KMS-11 (cell line): ENCODE results near the gene NRCAM.

Experiments
- H2AFZ ChIP-seq: fragments of 200-600 bp; sonication (generic); 2 replicates; pipeline ENCODE4 v1.6.1; 2016; ENCODE audit warnings: antibody characterized with exemption, mixed run types, low read depth
- H3K27ac ChIP-seq: fragments of 200-600 bp; sonication (generic); 2 replicates; pipeline ENCODE4 v1.6.1; 2016; ENCODE audit warnings: mild to moderate bottlenecking, mixed run types
- H3K27me3 ChIP-seq: fragments of 200-600 bp; sonication (generic); 2 replicates; pipeline ENCODE4 v1.6.1; 2017; ENCODE audit warnings: mild to moderate bottlenecking, low read depth, mixed run types, moderate library complexity; ENCODE audit not compliant: insufficient read depth
- H3K36me3 ChIP-seq: fragments of 200-600 bp; sonication (generic); 2 replicates; pipeline ENCODE4 v1.6.1; 2017; ENCODE audit warnings: mild to moderate bottlenecking, mixed run types; ENCODE audit not compliant: insufficient read depth
- H3K4me1 ChIP-seq: fragments of 200-600 bp; sonication (generic); 2 replicates; pipeline ENCODE4 v1.6.1; 2016; ENCODE audit warnings: mild to moderate bottlenecking, low read depth, mixed run types; ENCODE audit not compliant: poor library complexity, severe bottlenecking
- H3K4me2 ChIP-seq: fragments of 200-600 bp; sonication (generic); 2 replicates; pipeline ENCODE4 v1.7.0; 2016; ENCODE audit warnings: mild to moderate bottlenecking, mixed run types
- H3K4me3 ChIP-seq: fragments of 200-600 bp; sonication (generic); IDR thresholded peaks from 2 replicates; pipeline ENCODE4 v1.6.1; 2017; ENCODE audit warnings: low read depth, low read length, mixed read lengths; ENCODE audit not compliant: insufficient read depth
- H3K79me2 ChIP-seq: fragments of 200-600 bp; sonication (generic); 2 replicates; pipeline ENCODE4 v1.6.1; 2016; ENCODE audit warnings: low read depth, mixed run types; ENCODE audit not compliant: insufficient read depth
- H3K9ac ChIP-seq: fragments of 200-600 bp; sonication (generic); 2 replicates; pipeline ENCODE4 v1.6.1; 2016; ENCODE audit warnings: mild to moderate bottlenecking, mixed run types
- H4K20me1 ChIP-seq: fragments of 200-600 bp; sonication (generic); 2 replicates; pipeline ENCODE4 v1.6.1; 2016; ENCODE audit warnings: mild to moderate bottlenecking, mixed run types; ENCODE audit not compliant: insufficient read depth
- TF ChIP-seq, protein P1 (sequence below): fragments of 200-600 bp; sonication (generic); conservative IDR thresholded peaks from 2 replicates; pipeline ENCODE4 v1.6.1; 2017; ENCODE audit warnings: low read depth, mild to moderate bottlenecking, antibody characterized with exemption, low read length, moderate library complexity, mixed read lengths

The NRCAM gene

GRCh38 chr7:108157606-108158335, 298.5 kb downstream of the NRCAM start:
- no peaks in the 10 kb centered on the region for H3K4me1 ChIP-seq
- TF ChIP-seq, protein P1, sequence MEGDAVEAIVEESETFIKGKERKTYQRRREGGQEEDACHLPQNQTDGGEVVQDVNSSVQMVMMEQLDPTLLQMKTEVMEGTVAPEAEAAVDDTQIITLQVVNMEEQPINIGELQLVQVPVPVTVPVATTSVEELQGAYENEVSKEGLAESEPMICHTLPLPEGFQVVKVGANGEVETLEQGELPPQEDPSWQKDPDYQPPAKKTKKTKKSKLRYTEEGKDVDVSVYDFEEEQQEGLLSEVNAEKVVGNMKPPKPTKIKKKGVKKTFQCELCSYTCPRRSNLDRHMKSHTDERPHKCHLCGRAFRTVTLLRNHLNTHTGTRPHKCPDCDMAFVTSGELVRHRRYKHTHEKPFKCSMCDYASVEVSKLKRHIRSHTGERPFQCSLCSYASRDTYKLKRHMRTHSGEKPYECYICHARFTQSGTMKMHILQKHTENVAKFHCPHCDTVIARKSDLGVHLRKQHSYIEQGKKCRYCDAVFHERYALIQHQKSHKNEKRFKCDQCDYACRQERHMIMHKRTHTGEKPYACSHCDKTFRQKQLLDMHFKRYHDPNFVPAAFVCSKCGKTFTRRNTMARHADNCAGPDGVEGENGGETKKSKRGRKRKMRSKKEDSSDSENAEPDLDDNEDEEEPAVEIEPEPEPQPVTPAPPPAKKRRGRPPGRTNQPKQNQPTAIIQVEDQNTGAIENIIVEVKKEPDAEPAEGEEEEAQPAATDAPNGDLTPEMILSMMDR: no peak
- H3K4me3 ChIP-seq: no peak overlapping the region
- no peaks in the 10 kb centered on the region for H3K27me3 ChIP-seq
- no peaks in the 10 kb centered on the region for H3K36me3 ChIP-seq
- H2AFZ ChIP-seq: no peak overlapping the region
- H3K9ac ChIP-seq: no peak overlapping the region
- no peaks in the 10 kb centered on the region for H3K79me2 ChIP-seq
- H4K20me1 ChIP-seq: no peaks in the 10 kb centered on the region
- no peak overlapping the region for H3K27ac ChIP-seq
- no peak overlapping the region for H3K4me2 ChIP-seq

GRCh38 chr7:108156897-108157605, 299.2 kb downstream of the NRCAM start:
- TF ChIP-seq, protein P1: no peak
- H2AFZ ChIP-seq: no peak overlapping the region
- no peak overlapping the region for H3K9ac ChIP-seq
- H3K4me3 ChIP-seq: no peak overlapping the region
- no peaks in the 10 kb centered on the region for H3K79me2 ChIP-seq
- H4K20me1 ChIP-seq: no peaks in the 10 kb centered on the region
- no peaks in the 10 kb centered on the region for H3K27me3 ChIP-seq
- no peaks in the 10 kb centered on the region for H3K36me3 ChIP-seq
- H3K27ac ChIP-seq: no peak overlapping the region
- no peaks in the 10 kb centered on the region for H3K4me1 ChIP-seq
- H3K4me2 ChIP-seq: no peak overlapping the region

- H3K4me1 ChIP-seq: no peaks in the 10 kb centered on the region
- H3K4me2 ChIP-seq: no peak overlapping the region
- TF ChIP-seq, protein P1: no peak
- no peak overlapping the region for H3K9ac ChIP-seq
- H4K20me1 ChIP-seq: no peaks in the 10 kb centered on the region
- H3K36me3 ChIP-seq: no peaks in the 10 kb centered on the region
- no peak overlapping the region for H3K4me3 ChIP-seq
- no peak overlapping the region for H2AFZ ChIP-seq
- no peaks in the 10 kb centered on the region for H3K79me2 ChIP-seq
- H3K27ac ChIP-seq: no peak overlapping the region
- H3K27me3 ChIP-seq: no peaks in the 10 kb centered on the region
Observed at GRCh38 chr7:108152198-108152597, 304.0 kb downstream of the NRCAM start.

- Histone ChIP-seq H3K36me3 (no peaks in the 10 kb centered on the region), H3K4me1 (no peaks in the 10 kb centered on the region), H2AFZ (no peak overlapping the region), H3K4me2 (no peak overlapping the region), H3K27me3 (no peaks in the 10 kb centered on the region), H3K27ac (no peak overlapping the region), H3K79me2 (no peaks in the 10 kb centered on the region), H4K20me1 (no peaks in the 10 kb centered on the region), H3K4me3 (no peak overlapping the region), H3K9ac (no peak overlapping the region)
- TF ChIP-seq, protein P1: no peak
Observed at GRCh38 chr7:108149908-108150307, 306.3 kb downstream of the NRCAM start.
